ENCODE data around the gene APOL6. TPM values are rescaled to one million over a fixed set of nuclear protein-coding genes. Genes with fewer than 3 reads are reported as not detected.

APOL6 gene
- total RNA-seq, 1 donor from 2014 or later: 4.8 TPM

DNA sequence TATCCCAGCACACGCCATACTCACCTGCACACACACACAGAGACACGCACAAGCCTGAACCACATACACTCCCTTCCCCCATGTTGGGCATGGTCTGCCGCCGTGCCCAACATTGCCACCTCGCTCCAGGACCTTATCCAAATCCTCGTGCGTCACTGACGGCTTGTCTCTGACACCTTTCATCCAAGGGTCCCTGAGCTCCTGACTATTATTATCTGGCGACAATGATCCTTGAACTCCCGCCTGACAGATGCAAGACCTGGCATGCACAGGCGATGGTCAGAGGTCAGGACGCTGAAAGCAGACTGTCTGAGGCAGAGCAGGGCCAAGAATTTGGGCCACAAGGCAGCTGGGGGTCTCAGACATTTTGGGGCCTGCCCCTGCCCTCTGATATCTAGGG is 35.3 kb upstream of the APOL6 start:
- DNase-seq: peak; percentile 63
- H3K4me3 ChIP-seq: peak overlapping the region; percentile 68
- intact Hi-C loops (cut with micrococcal nuclease): no loop called here
- TF ChIP-seq, protein P1, sequence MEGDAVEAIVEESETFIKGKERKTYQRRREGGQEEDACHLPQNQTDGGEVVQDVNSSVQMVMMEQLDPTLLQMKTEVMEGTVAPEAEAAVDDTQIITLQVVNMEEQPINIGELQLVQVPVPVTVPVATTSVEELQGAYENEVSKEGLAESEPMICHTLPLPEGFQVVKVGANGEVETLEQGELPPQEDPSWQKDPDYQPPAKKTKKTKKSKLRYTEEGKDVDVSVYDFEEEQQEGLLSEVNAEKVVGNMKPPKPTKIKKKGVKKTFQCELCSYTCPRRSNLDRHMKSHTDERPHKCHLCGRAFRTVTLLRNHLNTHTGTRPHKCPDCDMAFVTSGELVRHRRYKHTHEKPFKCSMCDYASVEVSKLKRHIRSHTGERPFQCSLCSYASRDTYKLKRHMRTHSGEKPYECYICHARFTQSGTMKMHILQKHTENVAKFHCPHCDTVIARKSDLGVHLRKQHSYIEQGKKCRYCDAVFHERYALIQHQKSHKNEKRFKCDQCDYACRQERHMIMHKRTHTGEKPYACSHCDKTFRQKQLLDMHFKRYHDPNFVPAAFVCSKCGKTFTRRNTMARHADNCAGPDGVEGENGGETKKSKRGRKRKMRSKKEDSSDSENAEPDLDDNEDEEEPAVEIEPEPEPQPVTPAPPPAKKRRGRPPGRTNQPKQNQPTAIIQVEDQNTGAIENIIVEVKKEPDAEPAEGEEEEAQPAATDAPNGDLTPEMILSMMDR (IDR thresholded peaks at IDR 0.05; ENCODE audit: borderline replicate concordance): no peak
- peaks cover 53% of the 10 kb centered on the region for H3K4me1 ChIP-seq
- H3K27ac ChIP-seq (replicated peaks): peak overlapping the region; percentile 92
- peaks cover 24% of the 10 kb centered on the region for H3K36me3 ChIP-seq
- H3K9me3 ChIP-seq (replicated peaks): no peaks in the 10 kb centered on the region
- H3K27me3 ChIP-seq (ENCODE audit: low read depth): no peaks in the 10 kb centered on the region

DNA sequence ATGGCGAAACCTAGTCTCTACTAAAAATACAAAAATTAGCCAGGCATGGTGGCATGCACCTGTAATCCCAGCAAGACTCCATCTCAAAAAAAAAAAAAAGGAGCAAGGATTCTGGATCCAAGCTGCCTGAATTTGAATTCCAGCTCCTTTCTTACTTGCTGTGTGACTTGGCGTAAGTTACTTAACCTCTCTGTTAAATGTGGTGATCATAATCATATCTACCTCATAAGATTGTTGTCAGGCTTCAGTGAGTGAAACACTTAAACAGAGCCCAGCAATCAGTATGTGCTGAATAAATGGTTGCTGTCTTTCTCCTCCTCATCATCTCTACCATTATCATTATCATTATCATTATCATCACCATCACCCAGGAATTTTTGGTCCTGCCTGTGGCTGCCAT is 33.8 kb upstream of the APOL6 start:
- H3K9me3 ChIP-seq (replicated peaks): no peaks in the 10 kb centered on the region
- peaks cover 53% of the 10 kb centered on the region for H3K4me1 ChIP-seq
- H3K4me3 ChIP-seq: peak overlapping the region; percentile 68
- intact Hi-C loops (cut with micrococcal nuclease): no loop called here
- no peaks in the 10 kb centered on the region for H3K27me3 ChIP-seq (ENCODE audit: low read depth)
- H3K36me3 ChIP-seq: peaks cover 24% of the 10 kb centered on the region
- DNase-seq: no peak
- H3K27ac ChIP-seq (replicated peaks): peak overlapping the region; percentile 92
- TF ChIP-seq, protein P1 (IDR thresholded peaks at IDR 0.05; ENCODE audit: borderline replicate concordance): no peak

DNA sequence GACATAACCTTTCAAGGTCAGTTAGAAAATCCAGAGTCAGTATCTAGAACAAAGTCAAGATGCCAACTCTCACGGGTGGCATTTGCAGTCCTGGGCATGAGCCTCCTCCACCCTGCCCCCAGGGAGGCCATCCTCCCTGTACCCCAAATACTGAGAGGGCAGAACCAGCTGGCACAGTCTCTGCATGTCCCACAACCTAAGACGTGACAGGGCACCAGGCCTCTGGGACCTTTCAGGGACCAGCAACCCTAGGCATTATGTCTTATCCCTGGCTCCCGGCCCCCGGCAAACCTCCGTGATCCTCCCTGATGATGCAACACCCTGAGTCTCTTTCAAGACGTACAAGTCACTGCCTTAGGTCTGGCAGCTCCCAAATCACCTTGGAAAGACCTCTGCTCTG is 33.1 kb upstream of the APOL6 start:
- DNase-seq: no peak

DNA sequence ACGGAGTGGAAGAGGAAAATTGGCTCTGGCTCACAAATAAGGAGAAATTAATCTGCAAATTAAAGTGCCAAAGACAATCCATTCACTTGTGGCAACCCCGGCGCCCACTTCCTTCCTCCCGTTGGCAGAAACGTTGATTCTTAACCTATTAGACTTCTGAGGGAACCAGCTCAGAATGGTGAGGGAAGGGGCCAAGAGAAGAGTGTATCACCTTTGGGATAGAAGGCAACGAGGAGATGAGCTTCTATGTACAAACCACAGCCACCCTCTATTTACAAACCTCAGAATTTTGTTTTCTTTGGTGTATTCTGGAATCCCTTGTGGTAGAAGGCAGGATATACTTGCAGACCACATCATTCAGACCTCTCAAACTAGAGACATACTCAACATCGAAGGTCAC is 32.2 kb upstream of the APOL6 start:
- DNase-seq: no peak
- Histone ChIP-seq H3K9me3 (replicated peaks) (no peaks in the 10 kb centered on the region), H3K27ac (replicated peaks) (peak overlapping the region; percentile 92), H3K4me1 (peaks cover 53% of the 10 kb centered on the region), H3K27me3 (ENCODE audit: low read depth) (no peaks in the 10 kb centered on the region), H3K36me3 (peaks cover 14% of the 10 kb centered on the region), H3K4me3 (peak overlapping the region; percentile 68)
- intact Hi-C loops (cut with micrococcal nuclease): no loop called here
- TF ChIP-seq, protein P1 (IDR thresholded peaks at IDR 0.05; ENCODE audit: borderline replicate concordance): no peak

More for the DNA sequence above, 33.1 kb upstream of the APOL6 start:
- intact Hi-C loops (cut with micrococcal nuclease): no loop called here
- no peaks in the 10 kb centered on the region for H3K9me3 ChIP-seq (replicated peaks)
- peak overlapping the region; percentile 68 for H3K4me3 ChIP-seq
- TF ChIP-seq, protein P1 (IDR thresholded peaks at IDR 0.05; ENCODE audit: borderline replicate concordance): no peak
- peaks cover 23% of the 10 kb centered on the region for H3K36me3 ChIP-seq
- H3K27ac ChIP-seq (replicated peaks): peak overlapping the region; percentile 92
- peaks cover 53% of the 10 kb centered on the region for H3K4me1 ChIP-seq
- H3K27me3 ChIP-seq (ENCODE audit: low read depth): no peaks in the 10 kb centered on the region

DNA sequence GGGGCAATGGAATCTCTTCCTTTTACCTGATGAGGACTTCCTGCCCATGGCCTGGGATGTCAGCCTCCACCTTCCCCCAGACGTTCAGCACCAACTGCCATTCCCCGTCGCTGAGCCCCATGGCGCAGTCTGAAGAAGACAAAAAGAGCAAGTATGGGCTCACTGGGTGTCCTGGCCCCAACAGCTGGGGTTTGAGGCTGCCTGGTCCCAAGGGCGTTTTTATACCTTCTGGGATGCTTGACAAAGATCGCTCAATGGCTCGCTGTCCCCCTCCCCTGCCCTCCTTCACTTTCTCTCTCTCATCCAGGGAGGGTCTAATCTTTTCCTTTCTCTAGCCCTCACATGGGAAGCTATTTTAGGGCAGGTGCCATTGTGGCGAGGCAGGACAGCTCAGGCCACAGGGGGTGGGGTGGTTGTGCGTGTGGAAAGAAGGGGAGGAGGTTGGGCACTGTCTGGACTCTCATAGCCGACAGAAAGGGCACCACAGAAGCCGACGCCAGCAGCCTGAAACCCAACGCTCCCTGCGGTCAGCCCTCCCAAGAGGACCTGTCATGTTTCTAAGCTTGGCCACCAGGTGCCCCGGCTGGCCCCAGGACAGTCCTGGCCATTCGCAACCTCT is 31.0 kb upstream of the APOL6 start, which contains the start of gene MB:
Gene MB, minus strand, starts transcription at position 193 of the 619 bp plus-strand sequence. Its CDS starts 72 bp downstream, at position 121.
- peak; percentile 78 for DNase-seq
- H3K36me3 ChIP-seq: peaks cover 9% of the 10 kb centered on the region
- peak within 1 kb of the TSS; percentile 68 for H3K4me3 ChIP-seq
- H3K4me1 ChIP-seq: peaks cover 53% of the 10 kb centered on the region
- H3K27me3 ChIP-seq (ENCODE audit: low read depth): no peaks in the 10 kb centered on the region
- peak within 1 kb of the TSS; percentile 92 for H3K27ac ChIP-seq (replicated peaks)
- H3K9me3 ChIP-seq (replicated peaks): no peaks in the 10 kb centered on the region
- TF ChIP-seq, protein P1 (IDR thresholded peaks at IDR 0.05; ENCODE audit: borderline replicate concordance): peak; percentile 12
- intact Hi-C loops (cut with micrococcal nuclease): no loop called here

All from left ventricle myocardium inferior (tissue), 1 donor.